PFSK-1 (cell line): Measurements from ENCODE around the gene ATF5.

ENCODE experiments used
- FOXP2 ChIP-seq: optimal IDR thresholded peaks from 2 replicates; pipeline ENCODE3; 2011; ENCODE audit warnings: borderline replicate concordance, control low read depth, inconsistent platforms; ENCODE audit not compliant: insufficient read depth; ENCODE audit errors: extremely low read length, extremely low read depth
- POLR2AphosphoS5 ChIP-seq: IDR thresholded peaks from 2 replicates; pipeline ENCODE4 v1.6.1; 2012; ENCODE audit warnings: low read depth, mild to moderate bottlenecking, control low read depth, low read length, moderate library complexity
- SIN3A ChIP-seq: IDR thresholded peaks from 2 replicates; pipeline ENCODE4 v1.6.1; 2012; ENCODE audit warnings: mild to moderate bottlenecking, low read length, moderate library complexity, borderline replicate concordance; ENCODE audit not compliant: insufficient read depth
- TAF1 ChIP-seq: IDR thresholded peaks from 2 replicates; pipeline ENCODE4 v1.6.1; 2012; ENCODE audit warnings: low read length, control low read depth, borderline replicate concordance; ENCODE audit not compliant: insufficient read depth
- TF ChIP-seq, protein P1 (sequence below), 2 experiments: IDR thresholded peaks; 2 replicates each; pipeline versions ENCODE4 v1.6.1 to v1.8.0; 2011 to 2012; ENCODE audit warnings: low read depth in 2 of 2, low read length in 2 of 2, control low read depth in 1 of 2, inconsistent platforms in 1 of 2, mild to moderate bottlenecking in 1 of 2, moderate library complexity in 1 of 2; ENCODE audit not compliant: insufficient read depth in 1 of 2

The ATF5 gene

GRCh38 chr19:49954092-49954829 lies 25.3 kb downstream of the ATF5 start:
- TF ChIP-seq FOXP2 (no peak), TAF1 (no peak), SIN3A (no peak), POLR2AphosphoS5 (no peak)
- TF ChIP-seq, protein P1, sequence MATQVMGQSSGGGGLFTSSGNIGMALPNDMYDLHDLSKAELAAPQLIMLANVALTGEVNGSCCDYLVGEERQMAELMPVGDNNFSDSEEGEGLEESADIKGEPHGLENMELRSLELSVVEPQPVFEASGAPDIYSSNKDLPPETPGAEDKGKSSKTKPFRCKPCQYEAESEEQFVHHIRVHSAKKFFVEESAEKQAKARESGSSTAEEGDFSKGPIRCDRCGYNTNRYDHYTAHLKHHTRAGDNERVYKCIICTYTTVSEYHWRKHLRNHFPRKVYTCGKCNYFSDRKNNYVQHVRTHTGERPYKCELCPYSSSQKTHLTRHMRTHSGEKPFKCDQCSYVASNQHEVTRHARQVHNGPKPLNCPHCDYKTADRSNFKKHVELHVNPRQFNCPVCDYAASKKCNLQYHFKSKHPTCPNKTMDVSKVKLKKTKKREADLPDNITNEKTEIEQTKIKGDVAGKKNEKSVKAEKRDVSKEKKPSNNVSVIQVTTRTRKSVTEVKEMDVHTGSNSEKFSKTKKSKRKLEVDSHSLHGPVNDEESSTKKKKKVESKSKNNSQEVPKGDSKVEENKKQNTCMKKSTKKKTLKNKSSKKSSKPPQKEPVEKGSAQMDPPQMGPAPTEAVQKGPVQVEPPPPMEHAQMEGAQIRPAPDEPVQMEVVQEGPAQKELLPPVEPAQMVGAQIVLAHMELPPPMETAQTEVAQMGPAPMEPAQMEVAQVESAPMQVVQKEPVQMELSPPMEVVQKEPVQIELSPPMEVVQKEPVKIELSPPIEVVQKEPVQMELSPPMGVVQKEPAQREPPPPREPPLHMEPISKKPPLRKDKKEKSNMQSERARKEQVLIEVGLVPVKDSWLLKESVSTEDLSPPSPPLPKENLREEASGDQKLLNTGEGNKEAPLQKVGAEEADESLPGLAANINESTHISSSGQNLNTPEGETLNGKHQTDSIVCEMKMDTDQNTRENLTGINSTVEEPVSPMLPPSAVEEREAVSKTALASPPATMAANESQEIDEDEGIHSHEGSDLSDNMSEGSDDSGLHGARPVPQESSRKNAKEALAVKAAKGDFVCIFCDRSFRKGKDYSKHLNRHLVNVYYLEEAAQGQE (IDR thresholded peaks at IDR 0.05; ENCODE audit: insufficient read depth in 1 of 2, low read depth in 2 of 2, low read length in 2 of 2), result no peak

GRCh38 chr19:49954933-49955332 lies 25.9 kb downstream of the ATF5 start:
- TF ChIP-seq FOXP2 (no peak), POLR2AphosphoS5 (no peak), SIN3A (no peak), TAF1 (no peak)
- TF ChIP-seq, protein P1 (IDR thresholded peaks at IDR 0.05; ENCODE audit: insufficient read depth in 1 of 2, low read depth in 2 of 2, low read length in 2 of 2), result no peak

- TF ChIP-seq, protein P1 (IDR thresholded peaks at IDR 0.05; ENCODE audit: insufficient read depth in 1 of 2, low read depth in 2 of 2, low read length in 2 of 2), result no peak
- no peak for TF ChIP-seq TAF1
Observed at GRCh38 chr19:49956115-49956495, 27.1 kb downstream of the ATF5 start.

GRCh38 chr19:49957262-49957915 lies 28.4 kb downstream of the ATF5 start:
- TF ChIP-seq POLR2AphosphoS5 (no peak), SIN3A (no peak)
- TF ChIP-seq, protein P1 (IDR thresholded peaks at IDR 0.05; ENCODE audit: insufficient read depth in 1 of 2, low read depth in 2 of 2, low read length in 2 of 2), result no peak
